GM19397 (cell line): ENCODE data around the gene SPO11.

ENCODE experiments used
- ATAC-seq: cut with Tn5 transposase; IDR thresholded peaks from one replicate; pipeline ENCODE4 v1.9.1; 2021; ENCODE audit warnings: mild to moderate bottlenecking, moderate library complexity; ENCODE audit not compliant: unreplicated experiment

The SPO11 gene

GRCh38 chr20:57329608-57330221 is at the start of gene SPO11:
TSS of gene SPO11 (plus strand) at chr20:57329803. CDS start at chr20:57329868, 65 bp downstream.
- no peak for ATAC-seq

GRCh38 chr20:57280221-57280620 is 49.4 kb upstream of the SPO11 start:
- ATAC-seq: no peak

- no peak for ATAC-seq
These were observed 47.7 kb upstream of the SPO11 start for GRCh38 chr20:57281900-57282299.

GRCh38 chr20:57282670-57283361 is 46.8 kb upstream of the SPO11 start:
- no peak for ATAC-seq

GRCh38 chr20:57283860-57284259 is 45.7 kb upstream of the SPO11 start:
- no peak for ATAC-seq

- ATAC-seq: no peak
These were observed 42.4 kb upstream of the SPO11 start for GRCh38 chr20:57287007-57287880.

- ATAC-seq: no peak
These were observed 41.7 kb upstream of the SPO11 start for GRCh38 chr20:57287901-57288300.

- ATAC-seq: no peak
These were observed 40.8 kb upstream of the SPO11 start for GRCh38 chr20:57288651-57289277.

- no peak for ATAC-seq
These were observed 40.0 kb upstream of the SPO11 start for GRCh38 chr20:57289391-57290177.

- ATAC-seq: no peak
These were observed 39.5 kb upstream of the SPO11 start for GRCh38 chr20:57290178-57290484.

- ATAC-seq: no peak
These were observed 38.6 kb upstream of the SPO11 start for GRCh38 chr20:57291003-57291402.

- ATAC-seq: no peak
These were observed 37.9 kb upstream of the SPO11 start for GRCh38 chr20:57291694-57292093.

GRCh38 chr20:57292611-57293010 is 37.0 kb upstream of the SPO11 start:
- no peak for ATAC-seq

GRCh38 chr20:57293995-57294394 is 35.6 kb upstream of the SPO11 start:
- ATAC-seq: no peak

- no peak for ATAC-seq
These were observed 35.1 kb upstream of the SPO11 start for GRCh38 chr20:57294550-57294949.

GRCh38 chr20:57298457-57298856 is 31.1 kb upstream of the SPO11 start:
- ATAC-seq: no peak

- no peak for ATAC-seq
These were observed 28.6 kb upstream of the SPO11 start for GRCh38 chr20:57301026-57301425.

- no peak for ATAC-seq
These were observed 22.9 kb upstream of the SPO11 start for GRCh38 chr20:57306747-57307146.

- no peak for ATAC-seq
These were observed 20.9 kb upstream of the SPO11 start for GRCh38 chr20:57308451-57309271.
